ENCODE measurements around the gene ARX.

Gene ARX

GRCh38 chrX:25015486-25016360, at the start of gene ARX:
ARX (minus strand) TSS chrX:25015965; CDS start chrX:25015737, 228 bp downstream.
- DNase-seq, result peak; percentile 34

GRCh38 chrX:25059273-25059672, 43.5 kb upstream of the ARX start:
- DNase-seq, result no peak

- no peak for DNase-seq
Measured at GRCh38 chrX:25052798-25053534, 37.2 kb upstream of the ARX start.

- DNase-seq, result no peak
Measured at GRCh38 chrX:25049971-25050370, 34.2 kb upstream of the ARX start.

GRCh38 chrX:25049357-25049756, 33.6 kb upstream of the ARX start:
- peak; percentile 9 for DNase-seq

- DNase-seq, result no peak
Measured at GRCh38 chrX:25048178-25048577, 32.4 kb upstream of the ARX start.

GRCh38 chrX:25043192-25043591, 27.4 kb upstream of the ARX start:
- no peak for DNase-seq

GRCh38 chrX:25039036-25039435, 23.3 kb upstream of the ARX start:
- no peak for DNase-seq

GRCh38 chrX:25034889-25035288, 19.1 kb upstream of the ARX start:
- peak; percentile 2 for DNase-seq

GRCh38 chrX:25029288-25029825, 13.6 kb upstream of the ARX start:
- no peak for DNase-seq

GRCh38 chrX:25028726-25029125, 13.0 kb upstream of the ARX start:
- peak; percentile 22 for DNase-seq

- no peak for DNase-seq
Measured at GRCh38 chrX:25026576-25026975, 10.8 kb upstream of the ARX start.

GRCh38 chrX:25025615-25026014, 9.8 kb upstream of the ARX start:
- DNase-seq, result no peak

- DNase-seq, result no peak
Measured at GRCh38 chrX:25023908-25024307, 8.1 kb upstream of the ARX start.

GRCh38 chrX:25022499-25023325, 6.9 kb upstream of the ARX start:
- no peak for DNase-seq

- no peak for DNase-seq
Measured at GRCh38 chrX:25020905-25021449, 5.2 kb upstream of the ARX start.

GRCh38 chrX:25020391-25020904, 4.7 kb upstream of the ARX start:
- DNase-seq, result no peak

GRCh38 chrX:25019707-25020390, 4.1 kb upstream of the ARX start:
- no peak for DNase-seq

GRCh38 chrX:25018682-25019081, 2.9 kb upstream of the ARX start:
- DNase-seq, result no peak

- DNase-seq, result no peak
Measured at GRCh38 chrX:25017667-25018247, 2.0 kb upstream of the ARX start.

GRCh38 chrX:25016938-25017598, 1.3 kb upstream of the ARX start:
- DNase-seq, result no peak
